GM12878 (cell line): ENCODE results near the gene POU3F4. TPM values are rescaled to one million over a fixed set of nuclear protein-coding genes. Genes with fewer than 3 reads are reported as not detected.

Source experiments
- ATAC-seq: fragments of 200-7000 bp; cut with Tn5 transposase; 3 replicates; pipeline ENCODE4 v1.9.1; 2020; ENCODE audit warnings: mild to moderate bottlenecking, moderate library complexity
- BruUV-seq: library from RNA; stranded (reverse); fragments of 400-500 nt; replicated peaks from 2 replicates; lab custom pipeline; 2021; lab: Mats Ljungman, UMichigan
- CTCF ChIA-PET: fragments of 300-600 bp; sonication (Branson Sonifier 250); formaldehyde crosslinking; extraction: SDS; loops from one replicate; lab custom pipeline; 2021; ENCODE audit warnings: inconsistent platforms; lab: Yijun Ruan, JAX
- POLR2A ChIA-PET: fragments of 350-600 bp; formaldehyde crosslinking; extraction: SDS; loops from one replicate; lab custom pipeline; 2021; ENCODE audit warnings: inconsistent platforms; lab: Charles Lee
- RAD21 ChIA-PET: fragments of 300-600 bp; sonication (Branson Sonifier 250); formaldehyde crosslinking; loops from one replicate; lab custom pipeline; 2023; ENCODE audit warnings: antibody characterized with exemption; ENCODE audit not compliant: unreplicated experiment; lab: Charles Lee
- SMC1A ChIA-PET: fragments of 300-600 bp; sonication (Branson Sonifier 250); formaldehyde crosslinking; loops from one replicate; lab custom pipeline; 2023; ENCODE audit not compliant: unreplicated experiment, uncharacterized antibody; lab: Charles Lee
- DNase-seq: peaks from one replicate; pipeline ENCODE4 v3.0.0-alpha.2; 2011; ENCODE audit warnings: low read depth, low spot score
- FAIRE-seq: peaks from 3 replicates; lab custom pipeline; 2011; peaks lifted over from hg19 to GRCh38; lab: Jason Lieb, UNC
- H2AFZ ChIP-seq: 2 replicates; pipeline ENCODE4 v1.6.0; 2011; ENCODE audit warnings: low read depth, low read length, control low read depth; ENCODE audit not compliant: control insufficient read depth
- H3K27ac ChIP-seq: 2 replicates; pipeline ENCODE4 v1.5.1; 2011; ENCODE audit warnings: control low read depth; ENCODE audit not compliant: control insufficient read depth, insufficient read depth
- H3K27me3 ChIP-seq, 2 experiments: replicated peaks in 1 of 2; 2 replicates each; pipeline versions ENCODE4 v1.6.0 to v1.6.1; 2011; ENCODE audit warnings: low read length in 1 of 2; ENCODE audit not compliant: control insufficient read depth in 2 of 2, insufficient read depth in 2 of 2
- H3K36me3 ChIP-seq, 2 experiments: 2 replicates each; pipeline ENCODE4 v1.5.1; 2011; ENCODE audit warnings: low read length in 1 of 2; ENCODE audit not compliant: control insufficient read depth in 2 of 2, insufficient read depth in 2 of 2
- H3K4me1 ChIP-seq: 2 replicates; pipeline ENCODE4 v1.6.1; 2011; ENCODE audit warnings: mild to moderate bottlenecking, low read length, moderate library complexity, mixed read lengths; ENCODE audit not compliant: control insufficient read depth, insufficient read depth
- H3K4me2 ChIP-seq: 2 replicates; pipeline ENCODE4 v1.6.0; 2011; ENCODE audit warnings: control low read depth; ENCODE audit not compliant: control insufficient read depth, insufficient read depth
- H3K4me3 ChIP-seq: fragments of 200-600 bp; sonication (generic); 2 replicates; pipeline ENCODE4 v1.5.1; 2016
- H3K79me2 ChIP-seq: 2 replicates; pipeline ENCODE4 v1.6.0; 2011; ENCODE audit warnings: low read length; ENCODE audit not compliant: control insufficient read depth, insufficient read depth
- H3K9ac ChIP-seq: 2 replicates; pipeline ENCODE4 v1.8.0; 2011; ENCODE audit warnings: low read length, control low read depth, mixed read lengths; ENCODE audit not compliant: control insufficient read depth, insufficient read depth
- H3K9me3 ChIP-seq: replicated peaks from 3 replicates; pipeline ENCODE4 v1.5.1; 2011; ENCODE audit warnings: mild to moderate bottlenecking, low read length; ENCODE audit not compliant: control insufficient read depth, insufficient read depth
- H4K20me1 ChIP-seq: 2 replicates; pipeline ENCODE4 v1.6.0; 2011; ENCODE audit not compliant: control insufficient read depth, insufficient read depth
- CBFB ChIP-seq: IDR thresholded peaks from 2 replicates; pipeline ENCODE4 v1.6.1; 2016; ENCODE audit warnings: antibody characterized with exemption, low read depth
- CHD1 ChIP-seq: IDR thresholded peaks from 2 replicates; pipeline ENCODE4 v1.6.1; 2012; ENCODE audit warnings: low read depth, low read length, improper control_type of control experiment
- CHD2 ChIP-seq: IDR thresholded peaks from 2 replicates; pipeline ENCODE4 v1.6.1; 2011; ENCODE audit warnings: low read depth, low read length, improper control_type of control experiment, borderline replicate concordance
- CREB1 ChIP-seq: IDR thresholded peaks from 2 replicates; pipeline ENCODE4 v1.6.1; 2012; ENCODE audit warnings: low read depth, mild to moderate bottlenecking, inconsistent platforms
- EGR1 ChIP-seq, 2 experiments: IDR thresholded peaks; 1 replicate in 1 of 2; 2 replicates in 1 of 2; pipeline ENCODE4 v1.6.1; 2011 to 2012; ENCODE audit warnings: low read depth in 2 of 2, low read length in 2 of 2, borderline replicate concordance in 1 of 2, mild to moderate bottlenecking in 1 of 2, moderate library complexity in 1 of 2
- ELK1 ChIP-seq: IDR thresholded peaks from 2 replicates; pipeline ENCODE4 v1.6.1; 2012; ENCODE audit warnings: low read depth, low read length, improper control_type of control experiment
- FOS ChIP-seq: IDR thresholded peaks from 3 replicates; pipeline ENCODE4 v1.6.1; 2011; ENCODE audit warnings: borderline replicate concordance; ENCODE audit not compliant: insufficient read length; ENCODE audit errors: extremely low read depth
- FOXK2 ChIP-seq: fragments of 450-650 bp; IDR thresholded peaks from 2 replicates; pipeline ENCODE4 v1.6.1; 2017; ENCODE audit warnings: mild to moderate bottlenecking, moderate library complexity
- GABPA ChIP-seq: IDR thresholded peaks from 2 replicates; pipeline ENCODE4 v1.6.1; 2014; ENCODE audit warnings: antibody characterized with exemption, low read depth, mild to moderate bottlenecking, inconsistent platforms
- GATAD2B ChIP-seq: fragments of 450-650 bp; conservative IDR thresholded peaks from 2 replicates; pipeline ENCODE4 v1.6.1; 2017; ENCODE audit warnings: low read depth, mild to moderate bottlenecking, moderate library complexity
- JUND ChIP-seq: IDR thresholded peaks from 2 replicates; pipeline ENCODE4 v1.6.1; 2012; ENCODE audit warnings: low read depth, mild to moderate bottlenecking, low read length, improper control_type of control experiment, moderate library complexity
- MAX ChIP-seq: IDR thresholded peaks from 2 replicates; pipeline ENCODE4 v1.6.1; 2012; ENCODE audit warnings: low read depth, low read length, improper control_type of control experiment
- NFIC ChIP-seq: IDR thresholded peaks from 2 replicates; pipeline ENCODE4 v1.6.1; 2012; ENCODE audit warnings: low read depth, mild to moderate bottlenecking, inconsistent platforms, low read length, moderate library complexity
- NFYA ChIP-seq: IDR thresholded peaks from 2 replicates; pipeline ENCODE4 v1.6.1; 2011; ENCODE audit warnings: low read depth, mild to moderate bottlenecking, low read length, improper control_type of control experiment, borderline replicate concordance
- NR2C2 ChIP-seq: IDR thresholded peaks from 2 replicates; pipeline ENCODE4 v1.6.1; 2011; ENCODE audit warnings: borderline replicate concordance, low read depth; ENCODE audit not compliant: control insufficient read depth, insufficient read length
- SMAD5 ChIP-seq: IDR thresholded peaks from 2 replicates; pipeline ENCODE4 v1.6.1; 2016; ENCODE audit warnings: antibody characterized with exemption, low read depth
- ZNF24 ChIP-seq: fragments of 450-650 bp; IDR thresholded peaks from 2 replicates; pipeline ENCODE4 v1.6.1; 2017; ENCODE audit warnings: antibody characterized with exemption, mild to moderate bottlenecking
- ZNF622 ChIP-seq: fragments of 450-650 bp; IDR thresholded peaks from 2 replicates; pipeline ENCODE4 v1.6.1; 2017; ENCODE audit warnings: mild to moderate bottlenecking, inconsistent platforms
- WGBS: methylation state at CpG from one replicate; pipeline ENCODE4 v1.1.6; 2016; ENCODE audit warnings: low lambda C conversion rate; ENCODE audit not compliant: insufficient replicate concordance, insufficient coverage; ENCODE audit errors: missing lambda C conversion rate; 5-methylcytosine and 5-hydroxymethylcytosine counted together
- in situ Hi-C: fragments of 300-500 bp; cut with MboI; formaldehyde crosslinking; loops from 9 replicates; pipeline ENCODE4 v1.14.3; 2018; ENCODE audit warnings: mixed read lengths
- intact Hi-C: fragments of 100-400 bp; cut with micrococcal nuclease; formaldehyde crosslinking; loops from one replicate; pipeline ENCODE4 v1.14.2; 2022; ENCODE audit not compliant: unreplicated experiment
- polyA plus RNA-seq, 11 experiments: library from polyadenylated mRNA; depleted of rRNA in 4 of 11; unstranded in 6 of 11; stranded (reverse) in 5 of 11; fragments of >200 nt; fragmentation: Nextera tagmentation in 4 of 11; fragmentation: Illumina TruSeq in 1 of 11; extraction: Ambion mirVana in 4 of 11; extraction: Trizol in 1 of 11; gene quantifications; 1 replicate in 1 of 11; 2 replicates in 10 of 11; pipeline versions ENCODE4 v1.2.1 to v1.2.3, GENCODE V29; 2011 to 2016; ENCODE audit warnings: inconsistent platforms in 2 of 11, missing spikeins in 2 of 11, low read depth in 1 of 11
- total RNA-seq, 4 experiments: library from RNA; depleted of rRNA in 3 of 4; stranded (reverse); fragments of >200 nt in 3 of 4; fragmentation: Illumina TruSeq in 1 of 4; extraction: Trizol in 1 of 4; gene quantifications; 2 replicates each; pipeline versions ENCODE4 v1.2.1 to v1.2.3, GENCODE V29; 2013 to 2021
- TF ChIP-seq, protein P1 (sequence below): IDR thresholded peaks from 2 replicates; pipeline ENCODE4 v1.6.1; 2012; ENCODE audit warnings: low read depth, low read length, improper control_type of control experiment

Gene POU3F4
- total and polyA plus RNA-seq, 10 of the 15 experiments (the other 5 are each of a cell fraction or from before 2014, with no cell fraction given), result 0.01 TPM; not detected in 9

- Histone ChIP-seq H2AFZ (no peak overlapping the region), H4K20me1 (no peaks in the 10 kb centered on the region), H3K9me3 (no peaks in the 10 kb centered on the region), H3K4me1 (no peaks in the 10 kb centered on the region), H3K27ac (no peak overlapping the region), H3K9ac (no peak overlapping the region), H3K79me2 (no peaks in the 10 kb centered on the region), H3K4me2 (no peak overlapping the region), H3K27me3 (no peaks in the 10 kb centered on the region), H3K4me3 (no peak overlapping the region), H3K36me3 (no peaks in the 10 kb centered on the region)
- in situ Hi-C loops, result no loop called here
- intact Hi-C loops, result no loop called here
- RAD21 ChIA-PET, result no interaction called here
- DNase-seq (no peak), ATAC-seq (no peak), FAIRE-seq (no peak)
- CTCF ChIA-PET, result no interaction called here
- SMC1A ChIA-PET, result no interaction called here
- POLR2A ChIA-PET, result no interaction called here
- TF ChIP-seq FOS (no peak), EGR1 (IDR thresholded peaks at IDR 0.05; ENCODE audit: borderline replicate concordance in 1 of 2, low read depth in 2 of 2, low read length in 2 of 2) (no peak), NFIC (no peak), NFYA (no peak), GATAD2B (no peak), ZNF622 (no peak), FOXK2 (no peak), MAX (no peak)
- 30% methylated on average over 2 of the region's 2 CpGs for WGBS
- no TSS peak for BruUV-seq
These were observed 12.2 kb upstream of the POU3F4 start for GRCh38 chrX:83495898-83496297.

DNA sequence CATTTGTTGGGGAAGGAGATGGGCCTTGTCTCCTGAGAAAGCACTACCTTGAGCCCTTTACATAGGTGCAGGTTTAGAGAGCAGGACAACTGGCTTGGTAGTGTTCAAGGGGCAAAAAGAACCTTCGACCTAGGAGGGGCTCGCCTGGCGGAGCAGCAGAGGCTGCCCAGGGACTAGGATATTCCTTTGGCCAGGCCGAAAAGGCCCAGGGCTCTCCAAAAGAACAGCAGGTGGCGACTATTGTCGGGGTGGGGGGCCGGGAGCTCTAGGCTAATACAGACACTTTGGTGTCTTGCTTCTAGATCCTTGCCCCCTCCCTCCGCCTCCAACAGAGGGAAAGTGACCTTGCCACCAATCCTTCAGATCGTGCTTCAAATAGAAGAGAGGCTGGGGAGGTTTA is 7.1 kb upstream of the POU3F4 start:
- Histone ChIP-seq H4K20me1 (no peaks in the 10 kb centered on the region), H3K4me1 (no peaks in the 10 kb centered on the region), H3K79me2 (no peaks in the 10 kb centered on the region), H2AFZ (no peak overlapping the region), H3K27me3 (no peaks in the 10 kb centered on the region), H3K4me3 (no peak overlapping the region), H3K4me2 (no peak overlapping the region), H3K36me3 (no peaks in the 10 kb centered on the region), H3K27ac (no peak overlapping the region), H3K9ac (no peak overlapping the region), H3K9me3 (no peaks in the 10 kb centered on the region)
- ATAC-seq (no peak), DNase-seq (no peak), FAIRE-seq (no peak)
- 10% methylated on average over 9 of the region's 9 CpGs for WGBS
- intact Hi-C loops, result no loop called here
- ChIA-PET CTCF (no interaction called here), POLR2A (no interaction called here), RAD21 (no interaction called here), SMC1A (interaction anchor here (0.6 to 1.0 kb wide), 2 partner anchors 16 to 259 kb away, joined by 3 read pairs; no protein-coding TSS in a partner anchor)
- BruUV-seq, result no TSS peak
- in situ Hi-C loops, result no loop called here
- TF ChIP-seq ELK1, result no peak
- no peak for TF ChIP-seq CREB1
- no peak for TF ChIP-seq NR2C2
- no peak for TF ChIP-seq SMAD5
- no peak for TF ChIP-seq CHD2
- TF ChIP-seq, protein P1, sequence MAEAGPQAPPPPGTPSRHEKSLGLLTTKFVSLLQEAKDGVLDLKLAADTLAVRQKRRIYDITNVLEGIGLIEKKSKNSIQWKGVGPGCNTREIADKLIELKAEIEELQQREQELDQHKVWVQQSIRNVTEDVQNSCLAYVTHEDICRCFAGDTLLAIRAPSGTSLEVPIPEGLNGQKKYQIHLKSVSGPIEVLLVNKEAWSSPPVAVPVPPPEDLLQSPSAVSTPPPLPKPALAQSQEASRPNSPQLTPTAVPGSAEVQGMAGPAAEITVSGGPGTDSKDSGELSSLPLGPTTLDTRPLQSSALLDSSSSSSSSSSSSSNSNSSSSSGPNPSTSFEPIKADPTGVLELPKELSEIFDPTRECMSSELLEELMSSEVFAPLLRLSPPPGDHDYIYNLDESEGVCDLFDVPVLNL, result no peak
- TF ChIP-seq CBFB, result no peak
- no peak for TF ChIP-seq GABPA
- no peak for TF ChIP-seq ZNF24
- TF ChIP-seq JUND, result no peak
- no peak for TF ChIP-seq CHD1
